Liver (tissue), 9 donors: Measurements from ENCODE around the gene SLC9C1. TPM values are rescaled to one million over a fixed set of nuclear protein-coding genes. Genes with fewer than 3 reads are reported as not detected.

Experiments
- DNase-seq: peaks from one replicate; pipeline ENCODE4 v3.0.0-alpha.2; 2017; ENCODE audit warnings: low spot score
- H3K27ac ChIP-seq, 2 donors: one replicate each; pipeline ENCODE4 v1.7.0; 2013; ENCODE audit warnings: inconsistent platforms in 2 of 2, low read length in 2 of 2, control low read depth in 1 of 2, low read depth in 1 of 2, mild to moderate bottlenecking in 1 of 2
- H3K27me3 ChIP-seq, 4 donors: one replicate each; pipeline versions ENCODE4 v1.6.1 to v1.7.0; 2013; ENCODE audit warnings: low read length in 3 of 4, inconsistent platforms in 1 of 4, mild to moderate bottlenecking in 1 of 4, moderate library complexity in 1 of 4; ENCODE audit not compliant: control insufficient read depth in 4 of 4, insufficient read depth in 4 of 4
- H3K36me3 ChIP-seq, 4 donors: one replicate each; pipeline versions ENCODE4 v1.6.1 to v1.7.0; 2013; ENCODE audit warnings: low read length in 3 of 4, mild to moderate bottlenecking in 3 of 4, low read depth in 1 of 4, moderate library complexity in 1 of 4; ENCODE audit not compliant: control insufficient read depth in 4 of 4, insufficient read depth in 3 of 4
- H3K4me1 ChIP-seq, 4 donors: one replicate each; pipeline versions ENCODE4 v1.6.1 to v1.7.0; 2013; ENCODE audit warnings: low read length in 3 of 4, mild to moderate bottlenecking in 3 of 4, moderate library complexity in 1 of 4; ENCODE audit not compliant: control insufficient read depth in 4 of 4, insufficient read depth in 4 of 4
- H3K4me3 ChIP-seq, 3 donors: one replicate each; pipeline versions ENCODE4 v1.6.1 to v1.7.0; 2013; ENCODE audit warnings: low read length in 3 of 3, control low read depth in 1 of 3, low read depth in 1 of 3, mild to moderate bottlenecking in 1 of 3
- H3K9ac ChIP-seq, 2 donors: one replicate each; pipeline ENCODE4 v1.7.0; 2013; ENCODE audit warnings: low read length in 2 of 2, mild to moderate bottlenecking in 2 of 2, moderate library complexity in 2 of 2, control low read depth in 1 of 2, low read depth in 1 of 2
- H3K9me3 ChIP-seq, 4 donors: one replicate each; pipeline versions ENCODE4 v1.6.1 to v1.7.0; 2013; ENCODE audit warnings: low read length in 3 of 4; ENCODE audit not compliant: control insufficient read depth in 4 of 4
- ATF3 ChIP-seq: IDR thresholded peaks from 2 replicates; pipeline ENCODE4 v1.6.1; 2016; ENCODE audit warnings: antibody characterized with exemption
- CTCF ChIP-seq: fragments of 150-350 bp; IDR thresholded peaks from 2 replicates; pipeline ENCODE4 v1.5.1; 2017; ENCODE audit warnings: improper control_type of control experiment, low read depth, low read length; ENCODE audit not compliant: missing input control
- EGR1 ChIP-seq, 2 donors: IDR thresholded peaks; 2 replicates each; pipeline ENCODE4 v1.6.1; 2016 to 2018; ENCODE audit warnings: antibody characterized with exemption in 2 of 2, low read depth in 2 of 2
- FOXA2 ChIP-seq: IDR thresholded peaks from 2 replicates; pipeline ENCODE4 v1.6.1; 2016; ENCODE audit warnings: antibody characterized with exemption
- GABPA ChIP-seq, 2 donors: IDR thresholded peaks in 1 of 2; conservative IDR thresholded peaks in 1 of 2; 2 replicates each; pipeline ENCODE4 v1.6.1; 2016; ENCODE audit warnings: antibody characterized with exemption in 2 of 2, mild to moderate bottlenecking in 1 of 2, moderate library complexity in 1 of 2
- HNF4A ChIP-seq, 2 donors: conservative IDR thresholded peaks; 2 replicates each; pipeline ENCODE4 v1.6.1; 2016; ENCODE audit warnings: antibody characterized with exemption in 2 of 2, mild to moderate bottlenecking in 2 of 2
- HNF4G ChIP-seq: IDR thresholded peaks from 2 replicates; pipeline ENCODE4 v1.6.1; 2016; ENCODE audit warnings: antibody characterized with exemption
- JUND ChIP-seq, 2 donors: IDR thresholded peaks; 2 replicates each; pipeline ENCODE4 v1.6.1; 2016; ENCODE audit warnings: antibody characterized with exemption in 2 of 2
- NR2F2 ChIP-seq: IDR thresholded peaks from 2 replicates; pipeline ENCODE4 v1.6.1; 2016; ENCODE audit warnings: antibody characterized with exemption
- RAD21 ChIP-seq, 2 donors: IDR thresholded peaks; 2 replicates each; pipeline ENCODE4 v1.6.1; 2016; ENCODE audit warnings: antibody characterized with exemption in 2 of 2, mild to moderate bottlenecking in 2 of 2
- REST ChIP-seq: IDR thresholded peaks from 2 replicates; pipeline ENCODE4 v1.6.1; 2016; ENCODE audit warnings: antibody characterized with exemption, mild to moderate bottlenecking
- RXRA ChIP-seq, 2 donors: IDR thresholded peaks; 2 replicates each; pipeline ENCODE4 v1.6.1; 2017 to 2018; ENCODE audit warnings: antibody characterized with exemption in 2 of 2, mild to moderate bottlenecking in 1 of 2
- TAF1 ChIP-seq: conservative IDR thresholded peaks from 2 replicates; pipeline ENCODE4 v1.6.1; 2016; ENCODE audit warnings: antibody characterized with exemption, mild to moderate bottlenecking
- YY1 ChIP-seq: IDR thresholded peaks from 2 replicates; pipeline ENCODE4 v1.6.1; 2016; ENCODE audit warnings: antibody characterized with exemption, mild to moderate bottlenecking
- ZBTB33 ChIP-seq: IDR thresholded peaks from 2 replicates; pipeline ENCODE4 v1.6.1; 2016; ENCODE audit warnings: antibody characterized with exemption
- WGBS: extraction: QIAGEN DNeasy Blood & Tissue Kit; methylation state at CpG from one replicate; pipeline ENCODE4 v1.1.7; 2013; 5-methylcytosine and 5-hydroxymethylcytosine counted together
- polyA plus RNA-seq, 2 donors: library from polyadenylated mRNA; stranded (reverse) in 1 of 2; unstranded in 1 of 2; fragments of 200-250 nt in 1 of 2; fragments of >200 nt in 1 of 2; fragmentation: Nextera tagmentation in 1 of 2; extraction: Ambion mirVana in 1 of 2; gene quantifications; one replicate each; pipeline versions ENCODE4 v1.2.1 to v1.2.3, GENCODE V29; 2013 to 2015
- total RNA-seq, 2 donors: library from RNA; depleted of rRNA; stranded (reverse); fragments of >200 nt; gene quantifications; one replicate each; pipeline ENCODE4 v1.2.3, GENCODE V29; 2014
- TF ChIP-seq, protein P1 (sequence below): IDR thresholded peaks from 2 replicates; pipeline ENCODE4 v1.6.1; 2016; ENCODE audit warnings: antibody characterized with exemption
- donor health status: healthy.
- donor health status: healthy.
- donor health status: healthy.
- donor health status: healthy.
- donor health status: healthy.

The SLC9C1 gene
- total and polyA plus RNA-seq, 4 donors, result 0.28 TPM; not detected in 3

GRCh38 chr3:112136959-112137693 is 156.9 kb downstream of the SLC9C1 start:
- Histone ChIP-seq H3K9ac (no peak overlapping the region), H3K4me3 (no peak overlapping the region), H3K27ac (no peak overlapping the region), H3K4me1 (no peaks in the 10 kb centered on the region), H3K36me3 (no peaks in the 10 kb centered on the region), H3K9me3 (no peaks in the 10 kb centered on the region), H3K27me3 (peaks cover 0 to 10% (median 2%) of the 10 kb centered on the region in 4 donors)
- WGBS, result 32% methylated on average over 5 of the region's 5 CpGs
- DNase-seq, result no peak
- TF ChIP-seq NR2F2 (no peak), HNF4A (conservative IDR thresholded peaks at IDR 0.05) (no peak), RAD21 (IDR thresholded peaks at IDR 0.05) (peak; percentile 67 to 75), ATF3 (no peak), CTCF (peak; percentile 30)

- TF ChIP-seq FOXA2 (no peak), REST (no peak), TAF1 (no peak), EGR1 (IDR thresholded peaks at IDR 0.05; ENCODE audit: low read depth in 2 of 2) (no peak), CTCF (no peak), RAD21 (IDR thresholded peaks at IDR 0.05) (no peak), JUND (IDR thresholded peaks at IDR 0.05) (no peak), RXRA (IDR thresholded peaks at IDR 0.05) (no peak), ATF3 (no peak), ZBTB33 (no peak), GABPA (IDR thresholded peaks at IDR 0.05 in 1 of 2, conservative IDR thresholded peaks at IDR 0.05 in 1 of 2) (no peak), HNF4A (conservative IDR thresholded peaks at IDR 0.05) (no peak), HNF4G (no peak), YY1 (no peak), NR2F2 (no peak)
- TF ChIP-seq, protein P1, sequence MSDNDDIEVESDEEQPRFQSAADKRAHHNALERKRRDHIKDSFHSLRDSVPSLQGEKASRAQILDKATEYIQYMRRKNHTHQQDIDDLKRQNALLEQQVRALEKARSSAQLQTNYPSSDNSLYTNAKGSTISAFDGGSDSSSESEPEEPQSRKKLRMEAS, result no peak
- Histone ChIP-seq H3K27me3 (peaks cover 0 to 12% (median 2%) of the 10 kb centered on the region in 4 donors), H3K4me1 (no peaks in the 10 kb centered on the region), H3K9me3 (no peaks in the 10 kb centered on the region), H3K4me3 (no peak overlapping the region), H3K27ac (no peak overlapping the region), H3K9ac (no peak overlapping the region), H3K36me3 (no peaks in the 10 kb centered on the region)
- no peak for DNase-seq
- 78% methylated on average over 1 of the region's 1 CpG for WGBS
These were observed 158.0 kb downstream of the SLC9C1 start for GRCh38 chr3:112136046-112136445.
